ENCODE data around the gene PLBD2. TPM values are rescaled to one million over a fixed set of nuclear protein-coding genes. Genes with fewer than 3 reads are reported as not detected.

Gene PLBD2
- total RNA-seq, 1 donor from 2014 or later, result 4.9 TPM

- Histone ChIP-seq H4K20me1 (ENCODE audit: low read depth) (no peaks in the 10 kb centered on the region), H3K79me2 (ENCODE audit: low read depth) (no peaks in the 10 kb centered on the region), H3K9ac (no peak overlapping the region), H3K27me3 (no peaks in the 10 kb centered on the region), H3F3A (ENCODE audit: low read depth) (peaks cover under 1% of the 10 kb centered on the region), H3K4me2 (no peak overlapping the region), H3K9me3 (ENCODE audit: low read depth) (no peaks in the 10 kb centered on the region), H3K27ac (no peak overlapping the region), H3K36me3 (no peaks in the 10 kb centered on the region), H3K4me1 (no peaks in the 10 kb centered on the region), H2AFZ (replicated peaks) (no peak overlapping the region), H3K4me3 (no peak overlapping the region)
- Mint-ChIP-seq H3K4me1 (no peaks in the 10 kb centered on the region), H3K27me3 (ENCODE audit: insufficient read depth, low read depth) (peaks cover 5% of the 10 kb centered on the region), H3K9me3 (no peaks in the 10 kb centered on the region), H3K36me3 (peaks cover 14% of the 10 kb centered on the region), H3K27ac (no peak overlapping the region), H3K4me3 (no peak overlapping the region)
- TF ChIP-seq CTCF (IDR thresholded peaks at IDR 0.05), result no peak
- no peak for DNase-seq (ENCODE audit: low spot score)
These were observed 29.2 kb downstream of the PLBD2 start for GRCh38 chr12:113387631-113388030.

- no peak overlapping the region for H3K4me3 Mint-ChIP-seq
- H3K79me2 ChIP-seq (ENCODE audit: low read depth), result no peaks in the 10 kb centered on the region
- no peak overlapping the region for H3K27ac Mint-ChIP-seq
- no peak overlapping the region for H2AFZ ChIP-seq (replicated peaks)
- H3K4me3 ChIP-seq, result no peak overlapping the region
- H3K27ac ChIP-seq, result no peak overlapping the region
- H3K9me3 Mint-ChIP-seq, result no peaks in the 10 kb centered on the region
- no peak overlapping the region for H3K4me2 ChIP-seq
- no peaks in the 10 kb centered on the region for H3K4me1 Mint-ChIP-seq
- no peak overlapping the region for H3K9ac ChIP-seq
- peaks cover 5% of the 10 kb centered on the region for H3F3A ChIP-seq (ENCODE audit: low read depth)
- no peaks in the 10 kb centered on the region for H3K4me1 ChIP-seq
- peaks cover 14% of the 10 kb centered on the region for H3K36me3 Mint-ChIP-seq
- H4K20me1 ChIP-seq (ENCODE audit: low read depth), result no peaks in the 10 kb centered on the region
- no peaks in the 10 kb centered on the region for H3K9me3 ChIP-seq (ENCODE audit: low read depth)
- H3K27me3 ChIP-seq, result no peaks in the 10 kb centered on the region
- DNase-seq (ENCODE audit: low spot score), result no peak
- H3K27me3 Mint-ChIP-seq (ENCODE audit: insufficient read depth, low read depth), result peaks cover 5% of the 10 kb centered on the region
- TF ChIP-seq CTCF (IDR thresholded peaks at IDR 0.05) (no peak), EZH2phosphoT487 (IDR thresholded peaks at IDR 0.05) (no peak), EZH2 (IDR thresholded peaks at IDR 0.05) (no peak)
- no peaks in the 10 kb centered on the region for H3K36me3 ChIP-seq
These were observed 30.0 kb downstream of the PLBD2 start for GRCh38 chr12:113388351-113388750.

- no peak overlapping the region for H3K27ac ChIP-seq
- no peak overlapping the region for H3K27ac Mint-ChIP-seq
- H3K27me3 ChIP-seq, result no peaks in the 10 kb centered on the region
- no peaks in the 10 kb centered on the region for H3K79me2 ChIP-seq (ENCODE audit: low read depth)
- TF ChIP-seq EZH2 (IDR thresholded peaks at IDR 0.05) (no peak), EZH2phosphoT487 (IDR thresholded peaks at IDR 0.05) (no peak), CTCF (IDR thresholded peaks at IDR 0.05) (no peak)
- H3K4me1 Mint-ChIP-seq, result no peaks in the 10 kb centered on the region
- no peaks in the 10 kb centered on the region for H3K36me3 ChIP-seq
- H3K4me2 ChIP-seq, result no peak overlapping the region
- no peaks in the 10 kb centered on the region for H3K9me3 Mint-ChIP-seq
- no peak overlapping the region for H2AFZ ChIP-seq (replicated peaks)
- no peak overlapping the region for H3K4me3 ChIP-seq
- no peak overlapping the region for H3K4me3 Mint-ChIP-seq
- H3K27me3 Mint-ChIP-seq (ENCODE audit: insufficient read depth, low read depth), result peaks cover 4% of the 10 kb centered on the region
- H3F3A ChIP-seq (ENCODE audit: low read depth), result peaks cover 5% of the 10 kb centered on the region
- no peak for DNase-seq (ENCODE audit: low spot score)
- H4K20me1 ChIP-seq (ENCODE audit: low read depth), result no peaks in the 10 kb centered on the region
- peaks cover 5% of the 10 kb centered on the region for H3K36me3 Mint-ChIP-seq
- no peak overlapping the region for H3K9ac ChIP-seq
- H3K9me3 ChIP-seq (ENCODE audit: low read depth), result no peaks in the 10 kb centered on the region
- H3K4me1 ChIP-seq, result no peaks in the 10 kb centered on the region
These were observed 32.0 kb downstream of the PLBD2 start for GRCh38 chr12:113390064-113391043.

Measured in neural progenitor cell (in vitro differentiated cells).